WTC11 (cell line): ENCODE results near the gene PTPRT.

ENCODE experiments used
- KAT7 ChIP-seq: sonication (generic); formaldehyde crosslinking; IDR thresholded peaks from 2 replicates; pipeline ENCODE4 v1.8.1; 2023; ENCODE audit warnings: missing genetic modification reagents, mild to moderate bottlenecking, borderline replicate concordance
- NR2C2 ChIP-seq: sonication (generic); formaldehyde crosslinking; IDR thresholded peaks from 2 replicates; pipeline ENCODE4 v1.8.0; 2022; ENCODE audit warnings: mild to moderate bottlenecking, missing genetic modification reagents
- SP1 ChIP-seq: sonication (generic); formaldehyde crosslinking; conservative IDR thresholded peaks from 2 replicates; pipeline ENCODE4 v1.8.1; 2022; ENCODE audit warnings: missing genetic modification reagents
- TP53 ChIP-seq: sonication (generic); formaldehyde crosslinking; IDR thresholded peaks from 2 replicates; pipeline ENCODE4 v1.8.1; 2023; ENCODE audit warnings: mild to moderate bottlenecking, missing genetic modification reagents
- ZNF263 ChIP-seq: sonication (generic); formaldehyde crosslinking; IDR thresholded peaks from 2 replicates; pipeline ENCODE4 v1.8.1; 2022; ENCODE audit warnings: low read depth, mild to moderate bottlenecking, moderate library complexity, missing genetic modification reagents
- TF ChIP-seq, protein P1 (sequence below): fragments of 200-600 bp; IDR thresholded peaks from 2 replicates; pipeline ENCODE4 v1.8.0; 2022; ENCODE audit warnings: antibody characterized with exemption
- TF ChIP-seq, protein P2 (sequence below): sonication (generic); formaldehyde crosslinking; IDR thresholded peaks from 2 replicates; pipeline ENCODE4 v1.8.0; 2022; ENCODE audit warnings: missing genetic modification reagents

DNA sequence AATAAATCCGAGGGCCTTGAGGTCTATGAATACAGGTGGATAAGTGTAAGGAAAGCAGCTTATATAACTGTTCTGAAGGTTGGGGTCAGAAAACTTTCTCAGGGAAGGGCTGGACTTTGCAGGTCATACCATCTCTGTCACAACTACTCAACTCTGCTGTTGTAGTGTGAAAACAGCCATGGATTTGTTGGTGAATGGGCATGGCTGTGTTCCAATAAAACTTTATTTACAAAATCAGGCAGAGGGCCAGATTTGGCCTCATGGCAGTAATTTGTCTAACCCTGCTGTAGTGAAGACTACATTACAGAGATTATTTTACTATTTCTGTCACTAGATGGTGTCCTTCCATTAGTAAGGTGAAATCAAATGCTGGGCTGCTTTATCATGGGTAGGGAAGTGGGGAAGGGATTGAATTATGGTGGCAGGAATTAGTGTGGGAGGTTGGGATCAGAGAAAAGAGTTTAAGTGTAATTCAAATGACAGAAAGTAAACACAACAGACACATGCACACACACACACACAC lies 1161.9 kb downstream of the PTPRT start:
- TF ChIP-seq, protein P1, sequence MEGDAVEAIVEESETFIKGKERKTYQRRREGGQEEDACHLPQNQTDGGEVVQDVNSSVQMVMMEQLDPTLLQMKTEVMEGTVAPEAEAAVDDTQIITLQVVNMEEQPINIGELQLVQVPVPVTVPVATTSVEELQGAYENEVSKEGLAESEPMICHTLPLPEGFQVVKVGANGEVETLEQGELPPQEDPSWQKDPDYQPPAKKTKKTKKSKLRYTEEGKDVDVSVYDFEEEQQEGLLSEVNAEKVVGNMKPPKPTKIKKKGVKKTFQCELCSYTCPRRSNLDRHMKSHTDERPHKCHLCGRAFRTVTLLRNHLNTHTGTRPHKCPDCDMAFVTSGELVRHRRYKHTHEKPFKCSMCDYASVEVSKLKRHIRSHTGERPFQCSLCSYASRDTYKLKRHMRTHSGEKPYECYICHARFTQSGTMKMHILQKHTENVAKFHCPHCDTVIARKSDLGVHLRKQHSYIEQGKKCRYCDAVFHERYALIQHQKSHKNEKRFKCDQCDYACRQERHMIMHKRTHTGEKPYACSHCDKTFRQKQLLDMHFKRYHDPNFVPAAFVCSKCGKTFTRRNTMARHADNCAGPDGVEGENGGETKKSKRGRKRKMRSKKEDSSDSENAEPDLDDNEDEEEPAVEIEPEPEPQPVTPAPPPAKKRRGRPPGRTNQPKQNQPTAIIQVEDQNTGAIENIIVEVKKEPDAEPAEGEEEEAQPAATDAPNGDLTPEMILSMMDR = no peak
- no peak for TF ChIP-seq TP53 (CRISPR knock-in tag)
- TF ChIP-seq, protein P2, sequence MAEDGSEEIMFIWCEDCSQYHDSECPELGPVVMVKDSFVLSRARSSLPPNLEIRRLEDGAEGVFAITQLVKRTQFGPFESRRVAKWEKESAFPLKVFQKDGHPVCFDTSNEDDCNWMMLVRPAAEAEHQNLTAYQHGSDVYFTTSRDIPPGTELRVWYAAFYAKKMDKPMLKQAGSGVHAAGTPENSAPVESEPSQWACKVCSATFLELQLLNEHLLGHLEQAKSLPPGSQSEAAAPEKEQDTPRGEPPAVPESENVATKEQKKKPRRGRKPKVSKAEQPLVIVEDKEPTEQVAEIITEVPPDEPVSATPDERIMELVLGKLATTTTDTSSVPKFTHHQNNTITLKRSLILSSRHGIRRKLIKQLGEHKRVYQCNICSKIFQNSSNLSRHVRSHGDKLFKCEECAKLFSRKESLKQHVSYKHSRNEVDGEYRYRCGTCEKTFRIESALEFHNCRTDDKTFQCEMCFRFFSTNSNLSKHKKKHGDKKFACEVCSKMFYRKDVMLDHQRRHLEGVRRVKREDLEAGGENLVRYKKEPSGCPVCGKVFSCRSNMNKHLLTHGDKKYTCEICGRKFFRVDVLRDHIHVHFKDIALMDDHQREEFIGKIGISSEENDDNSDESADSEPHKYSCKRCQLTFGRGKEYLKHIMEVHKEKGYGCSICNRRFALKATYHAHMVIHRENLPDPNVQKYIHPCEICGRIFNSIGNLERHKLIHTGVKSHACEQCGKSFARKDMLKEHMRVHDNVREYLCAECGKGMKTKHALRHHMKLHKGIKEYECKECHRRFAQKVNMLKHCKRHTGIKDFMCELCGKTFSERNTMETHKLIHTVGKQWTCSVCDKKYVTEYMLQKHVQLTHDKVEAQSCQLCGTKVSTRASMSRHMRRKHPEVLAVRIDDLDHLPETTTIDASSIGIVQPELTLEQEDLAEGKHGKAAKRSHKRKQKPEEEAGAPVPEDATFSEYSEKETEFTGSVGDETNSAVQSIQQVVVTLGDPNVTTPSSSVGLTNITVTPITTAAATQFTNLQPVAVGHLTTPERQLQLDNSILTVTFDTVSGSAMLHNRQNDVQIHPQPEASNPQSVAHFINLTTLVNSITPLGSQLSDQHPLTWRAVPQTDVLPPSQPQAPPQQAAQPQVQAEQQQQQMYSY (CRISPR knock-in tag) = no peak
- TF ChIP-seq SP1 (CRISPR knock-in tag) = no peak
- TF ChIP-seq NR2C2 (CRISPR knock-in tag) = no peak
- TF ChIP-seq ZNF263 (CRISPR knock-in tag) = no peak
- no peak for TF ChIP-seq KAT7 (CRISPR knock-in tag)
